ENCODE measurements around the gene KNSTRN. TPM values are rescaled to one million over a fixed set of nuclear protein-coding genes. Genes with fewer than 3 reads are reported as not detected.

The KNSTRN gene
- total and polyA plus RNA-seq, 2 of the 4 experiments (the other 2 are of a cell fraction): 33.1 to 73.5 TPM

- DNase-seq (no peak), ATAC-seq (ENCODE audit: low read depth) (peak; percentile 4)
- in situ Hi-C loops (cut with MboI; ENCODE audit: low sequenced_read_pairs): no loop called here
- Histone ChIP-seq H3K23ac (ENCODE audit: low read depth, low read length) (peak overlapping the region; percentile 65; the same call in 1 of the 2 replicates), H4K8ac (ENCODE audit: low read depth in 2 of 2, low read length in 2 of 2) (no peak overlapping the region), H3K14ac (replicated peaks; ENCODE audit: low read depth, low read length) (no peak overlapping the region), H3K4me3 (ENCODE audit: insufficient read depth, low read depth, low read length) (peak overlapping the region; percentile 43), H3K27me3 (ENCODE audit: control insufficient read depth, insufficient read depth, low read length) (peaks cover 24% of the 10 kb centered on the region), H2AFZ (replicated peaks; ENCODE audit: low read length, poor library complexity) (peak overlapping the region; percentile 87), H2BK15ac (ENCODE audit: low read depth, low read length) (no peak overlapping the region), H3K4me2 (ENCODE audit: low read depth, low read length) (peak overlapping the region; percentile 67), H2AK5ac (ENCODE audit: low read depth, low read length) (no peak overlapping the region), H3K4me1 (ENCODE audit: control insufficient read depth, insufficient read depth, low read length) (peaks cover 6% of the 10 kb centered on the region; the same call in 1 of the 2 replicates), H3K4ac (ENCODE audit: low read depth, low read length) (no peak overlapping the region), H3K79me1 (ENCODE audit: low read depth in 1 of 2, low read length in 2 of 2) (no peaks in the 10 kb centered on the region), H3K36me3 (ENCODE audit: control insufficient read depth, insufficient read depth, low read length) (no peaks in the 10 kb centered on the region), H3K18ac (ENCODE audit: low read depth, low read length) (no peak overlapping the region), H3K9me1 (ENCODE audit: insufficient read depth, low read length) (no peaks in the 10 kb centered on the region), H4K5ac (ENCODE audit: low read depth, low read length) (no peak overlapping the region), H3K9ac (ENCODE audit: low read depth, low read length) (no peak overlapping the region), H2AK9ac (replicated peaks; ENCODE audit: low read depth, low read length, poor library complexity) (peak overlapping the region; percentile 45), H2BK5ac (ENCODE audit: low read depth, low read length, poor library complexity, severe bottlenecking) (no peak overlapping the region), H2BK20ac (ENCODE audit: low read depth, low read length) (no peak overlapping the region), H4K91ac (ENCODE audit: insufficient read depth, low read depth, low read length) (no peak overlapping the region), H2BK120ac (ENCODE audit: low read depth, low read length) (no peak overlapping the region), H3K9me3 (ENCODE audit: control insufficient read depth, insufficient read depth, low read length) (no peaks in the 10 kb centered on the region), H3K27ac (ENCODE audit: insufficient read depth, low read length) (no peak overlapping the region), H4K20me1 (ENCODE audit: insufficient read depth, low read length) (no peaks in the 10 kb centered on the region), H3K56ac (ENCODE audit: extremely low read depth, insufficient read depth, low read length) (no peak overlapping the region)
- ChIA-PET CTCF (interaction anchor here (1.7 kb wide), 1 partner anchor 10 kb away, joined by 5 read pairs; no protein-coding TSS in a partner anchor), POLR2A (ENCODE audit: unreplicated experiment) (no interaction called here)
- TF ChIP-seq CTCF (conservative IDR thresholded peaks at IDR 0.05; ENCODE audit: low read depth, low read length): 0 out of 2 replicates have a peak, but pooled peaks have one; percentile 1
- TF ChIP-seq BHLHE40 (IDR thresholded peaks at IDR 0.05; ENCODE audit: low read depth, low read length): no peak
- no peak for TF ChIP-seq MAZ (IDR thresholded peaks at IDR 0.05; ENCODE audit: borderline replicate concordance, low read depth, low read length)
- TF ChIP-seq RAD21 (IDR thresholded peaks at IDR 0.05; ENCODE audit: low read length): no peak
- TF ChIP-seq CEBPB (IDR thresholded peaks at IDR 0.05; ENCODE audit: low read depth, low read length): peak; percentile 52; the same call in 1 of the 2 replicates
- WGBS, 2 experiments (ENCODE audit: extremely low coverage in 2 of 2, insufficient read length in 1 of 2): 0% methylated on average over 11 of the region's 31 CpGs; no CpG with 5 or more reads in 1 of the 2 experiments
- intact Hi-C loops (cut with micrococcal nuclease): loop anchor here (2.0 kb wide), 1 partner anchor 18 kb away; the partner anchor contains the start of gene CCDC9B
- no TSS peak for BruUV-seq (replicated peaks)
- dilution Hi-C loops (cut with HindIII; ENCODE audit: low sequenced_read_pairs, unreplicated experiment): no loop called here
Observed at GRCh38 chr15:40358471-40359353, 23.8 kb upstream of the KNSTRN start.
